A549 (cell line): ENCODE data around the gene FIZ1. TPM values are rescaled to one million over a fixed set of nuclear protein-coding genes. Genes with fewer than 3 reads are reported as not detected.
A peak's percentile ranks its signal among the peaks of the same experiment; 100 is the strongest.

ENCODE experiments used
- ATAC-seq, 2 experiments: fragments of 200-7000 bp in 1 of 2; fragments of >200 bp in 1 of 2; cut with Nextera tagmentation in 1 of 2; cut with Tn5 transposase in 1 of 2; 3 replicates each; pipeline versions ENCODE4 v1.8.0 to v1.9.1; 2018 to 2020; ENCODE audit warnings: mild to moderate bottlenecking in 1 of 2, moderate library complexity in 1 of 2
- CTCF ChIA-PET: fragments of 300-600 bp; sonication (Branson Sonifier 250); formaldehyde crosslinking; extraction: SDS; loops from one replicate; lab custom pipeline; 2021; ENCODE audit warnings: antibody characterized with exemption, inconsistent platforms; lab: Yijun Ruan, JAX
- POLR2A ChIA-PET: fragments of 350-600 bp; formaldehyde crosslinking; extraction: SDS; loops from one replicate; lab custom pipeline; 2021; ENCODE audit warnings: antibody characterized with exemption, inconsistent platforms; lab: Yijun Ruan, JAX
- DNase-seq, 2 experiments: peaks; one replicate each; pipeline versions ENCODE4 v3.0.0 to v3.0.0-alpha.2; 2011 to 2016; ENCODE audit warnings: low read depth in 1 of 2, low spot score in 1 of 2
- FAIRE-seq: peaks from 2 replicates; lab custom pipeline; 2011; peaks lifted over from hg19 to GRCh38; lab: Jason Lieb, UNC
- H3K27ac ChIP-seq, 2 experiments: fragments of >200 bp; sonication (Bioruptor Twin); formaldehyde crosslinking; 3 replicates each; pipeline ENCODE4 v1.5.1; 2016 to 2017
- H3K4me1 ChIP-seq: fragments of >200 bp; sonication (Bioruptor Twin); formaldehyde crosslinking; 3 replicates; pipeline ENCODE4 v1.6.1; 2016
- H3K4me2 ChIP-seq: fragments of >200 bp; sonication (Bioruptor Twin); formaldehyde crosslinking; 3 replicates; pipeline ENCODE4 v1.6.1; 2016
- H3K4me3 ChIP-seq: fragments of >200 bp; sonication (Bioruptor Twin); formaldehyde crosslinking; 3 replicates; pipeline ENCODE4 v1.5.1; 2016
- H3K9me3 ChIP-seq: fragments of >200 bp; sonication (Bioruptor Twin); formaldehyde crosslinking; 3 replicates; pipeline ENCODE4 v1.6.1; 2016
- BHLHE40 ChIP-seq: IDR thresholded peaks from 2 replicates; pipeline ENCODE4 v1.6.1; 2012; ENCODE audit warnings: low read depth, low read length, inconsistent platforms
- CEBPB ChIP-seq, 2 experiments: fragments of >200 bp in 1 of 2; sonication (Bioruptor Twin) in 1 of 2; formaldehyde crosslinking in 1 of 2; IDR thresholded peaks; 2 replicates each; pipeline ENCODE4 v1.6.1; 2012 to 2016
- EHF ChIP-seq: fragments of 250-450 bp; sonication (Bioruptor Pico); IDR thresholded peaks from 2 replicates; pipeline ENCODE4 v1.5.0; 2020; ENCODE audit warnings: mild to moderate bottlenecking
- ELK1 ChIP-seq: fragments of 150-350 bp; IDR thresholded peaks from 2 replicates; pipeline ENCODE4 v1.6.1; 2014; ENCODE audit warnings: low read depth, mild to moderate bottlenecking, low read length
- ESRRA ChIP-seq: fragments of 150-350 bp; IDR thresholded peaks from 2 replicates; pipeline ENCODE4 v1.6.1; 2014; ENCODE audit warnings: mild to moderate bottlenecking, low read length, borderline replicate concordance
- FOSB ChIP-seq: fragments of 250-450 bp; sonication (Bioruptor Pico); IDR thresholded peaks from 2 replicates; pipeline ENCODE4 v1.5.0; 2020; ENCODE audit warnings: mild to moderate bottlenecking, moderate library complexity
- JUN ChIP-seq, 2 experiments: fragments of >200 bp; sonication (Bioruptor Twin); formaldehyde crosslinking; IDR thresholded peaks; 2 replicates in 1 of 2; 3 replicates in 1 of 2; pipeline ENCODE4 v1.6.1; 2016 to 2017
- KDM5A ChIP-seq: fragments of 200-600 bp; sonication (generic); IDR thresholded peaks from 2 replicates; pipeline ENCODE4 v1.6.1; 2016; ENCODE audit warnings: antibody characterized with exemption, mild to moderate bottlenecking
- MAFK ChIP-seq: fragments of 450-650 bp; IDR thresholded peaks from 2 replicates; pipeline ENCODE4 v1.6.1; 2014; ENCODE audit not compliant: partially characterized antibody
- NPAS2 ChIP-seq: fragments of 250-450 bp; sonication (Bioruptor Pico); IDR thresholded peaks from 2 replicates; pipeline ENCODE4 v1.8.0; 2022; ENCODE audit warnings: mild to moderate bottlenecking, moderate library complexity, borderline replicate concordance
- RAD21 ChIP-seq, 2 experiments: fragments of >200 bp in 1 of 2; sonication (Bioruptor Twin) in 1 of 2; formaldehyde crosslinking in 1 of 2; IDR thresholded peaks in 1 of 2; conservative IDR thresholded peaks in 1 of 2; 2 replicates in 1 of 2; 3 replicates in 1 of 2; pipeline ENCODE4 v1.6.1; 2012 to 2018; ENCODE audit warnings: inconsistent platforms in 1 of 2
- RARB ChIP-seq: fragments of 250-450 bp; sonication (Bioruptor Pico); IDR thresholded peaks from 2 replicates; pipeline ENCODE4 v1.8.0; 2021; ENCODE audit warnings: mild to moderate bottlenecking, moderate library complexity
- TFCP2L1 ChIP-seq: fragments of 250-450 bp; sonication (Bioruptor Pico); IDR thresholded peaks from 2 replicates; pipeline ENCODE4 v1.5.0; 2021; ENCODE audit warnings: mild to moderate bottlenecking
- ZFP36 ChIP-seq: fragments of 450-650 bp; IDR thresholded peaks from 2 replicates; pipeline ENCODE4 v1.6.1; 2014; ENCODE audit warnings: borderline replicate concordance; ENCODE audit not compliant: partially characterized antibody
- ZSCAN20 ChIP-seq: fragments of 250-450 bp; sonication (Bioruptor Pico); IDR thresholded peaks from 2 replicates; pipeline ENCODE4 v1.8.0; 2022; ENCODE audit warnings: mild to moderate bottlenecking, moderate library complexity
- WGBS: methylation state at CpG from one replicate; pipeline ENCODE4 v1.1.6; 2017; ENCODE audit errors: missing lambda C conversion rate; 5-methylcytosine and 5-hydroxymethylcytosine counted together
- polyA plus RNA-seq, 4 experiments: library from polyadenylated mRNA; depleted of rRNA in 3 of 4; stranded (reverse); fragments of >200 nt; fragmentation: RNase III in 1 of 4; extraction: RNeasy Plus Mini Kit Qiagen cat#74134 plus additional on column Dnase treatment in 1 of 4; gene quantifications; 2 replicates in 3 of 4; 3 replicates in 1 of 4; pipeline ENCODE4 v1.2.3, GENCODE V29; 2011 to 2017
- TF ChIP-seq, protein P1 (sequence below): IDR thresholded peaks from 2 replicates; pipeline ENCODE4 v1.6.1; 2012; ENCODE audit warnings: low read depth, borderline replicate concordance
- TF ChIP-seq, protein P2 (sequence below): IDR thresholded peaks from 2 replicates; pipeline ENCODE4 v1.6.1; 2012
- TF ChIP-seq, protein P3 (sequence below): fragments of 250-450 bp; sonication (Bioruptor Pico); IDR thresholded peaks from 2 replicates; pipeline ENCODE4 v1.5.0; 2021; ENCODE audit warnings: mild to moderate bottlenecking, moderate library complexity, borderline replicate concordance
- TF ChIP-seq, protein P4 (sequence below): fragments of 450-650 bp; IDR thresholded peaks from 2 replicates; pipeline ENCODE4 v1.6.1; 2014; ENCODE audit warnings: antibody characterized with exemption
- TF ChIP-seq, protein P5 (sequence below): fragments of 200-600 bp; sonication (generic); IDR thresholded peaks from 2 replicates; pipeline ENCODE4 v1.6.1; 2016; ENCODE audit warnings: antibody characterized with exemption, mild to moderate bottlenecking, moderate library complexity

FIZ1 gene
- polyA plus RNA-seq, 2 of the 4 experiments (the other 2 are of a cell fraction), result 10.3 to 16.9 TPM

- TF ChIP-seq, protein P1, sequence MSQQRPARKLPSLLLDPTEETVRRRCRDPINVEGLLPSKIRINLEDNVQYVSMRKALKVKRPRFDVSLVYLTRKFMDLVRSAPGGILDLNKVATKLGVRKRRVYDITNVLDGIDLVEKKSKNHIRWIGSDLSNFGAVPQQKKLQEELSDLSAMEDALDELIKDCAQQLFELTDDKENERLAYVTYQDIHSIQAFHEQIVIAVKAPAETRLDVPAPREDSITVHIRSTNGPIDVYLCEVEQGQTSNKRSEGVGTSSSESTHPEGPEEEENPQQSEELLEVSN, result peak; percentile 75
- TF ChIP-seq, protein P2, sequence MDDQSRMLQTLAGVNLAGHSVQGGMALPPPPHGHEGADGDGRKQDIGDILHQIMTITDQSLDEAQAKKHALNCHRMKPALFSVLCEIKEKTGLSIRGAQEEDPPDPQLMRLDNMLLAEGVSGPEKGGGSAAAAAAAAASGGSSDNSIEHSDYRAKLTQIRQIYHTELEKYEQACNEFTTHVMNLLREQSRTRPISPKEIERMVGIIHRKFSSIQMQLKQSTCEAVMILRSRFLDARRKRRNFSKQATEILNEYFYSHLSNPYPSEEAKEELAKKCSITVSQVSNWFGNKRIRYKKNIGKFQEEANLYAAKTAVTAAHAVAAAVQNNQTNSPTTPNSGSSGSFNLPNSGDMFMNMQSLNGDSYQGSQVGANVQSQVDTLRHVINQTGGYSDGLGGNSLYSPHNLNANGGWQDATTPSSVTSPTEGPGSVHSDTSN, result peak; percentile 70; the same call in 1 of the 2 replicates
- TF ChIP-seq KDM5A, result no peak
- TF ChIP-seq RARB, result no peak
- 0 out of 5 replicates have a peak, but pooled peaks of 1 of the 2 experiments have one; percentile 17 for TF ChIP-seq JUN (IDR thresholded peaks at IDR 0.05)
- no peak for TF ChIP-seq ZSCAN20
- 0 out of 2 replicates have a peak, but pooled peaks have one; percentile 13 for TF ChIP-seq ELK1
Observed at GRCh38 chr19:55605207-55605636, 5.9 kb upstream of the FIZ1 start (continued).

DNA sequence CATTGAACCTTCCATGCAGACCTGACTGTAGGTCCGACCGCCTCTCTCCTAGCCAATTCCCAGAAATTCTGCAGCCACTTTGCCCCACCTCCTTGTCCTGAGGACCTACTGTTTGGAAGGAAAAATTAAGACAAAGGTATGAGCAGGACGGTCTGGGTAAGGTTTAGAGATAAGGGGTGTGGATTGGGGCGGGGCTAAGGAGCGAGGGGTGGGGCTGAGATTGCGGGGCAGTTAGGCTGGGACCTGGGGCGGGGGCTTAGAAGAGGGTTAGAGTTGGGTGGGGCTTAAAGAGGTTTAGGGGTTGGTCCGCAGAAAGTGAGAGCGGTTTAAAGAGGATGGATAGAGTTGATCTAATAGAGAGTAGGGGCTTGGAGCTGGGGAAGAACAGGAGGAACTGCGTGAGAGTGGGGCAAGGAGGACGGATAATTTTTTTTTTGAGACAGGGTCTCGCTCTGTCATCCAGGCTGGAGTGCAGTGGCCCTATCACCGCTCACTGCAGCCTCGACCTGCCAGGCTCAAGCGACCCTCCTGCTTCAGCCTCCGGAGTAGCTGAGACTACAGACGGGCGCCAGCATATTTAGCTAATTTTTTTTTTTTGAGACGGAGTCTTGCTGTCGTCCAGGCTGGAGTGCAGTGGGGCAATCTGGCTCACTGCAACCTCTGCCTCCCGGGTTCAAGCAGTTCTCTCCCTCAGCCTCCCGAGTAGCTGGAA is 4.4 kb upstream of the FIZ1 start:
- FAIRE-seq (no peak), ATAC-seq (no peak), DNase-seq (no peak)
- ChIA-PET POLR2A (interaction anchor here (0.6 to 3.2 kb wide), 15 partner anchors 15 to 196 kb away, joined by 3 to 33 read pairs (median 5); partner anchors contain the start of genes ISOC2, NAT14, U2AF2 and UBE2S), CTCF (interaction anchor here (0.9 to 16.7 kb wide), 9 partner anchors 13 to 443 kb away, joined by 3 to 348 read pairs (median 6); partner anchors contain the start of gene ZNF579)
- H3K4me3 ChIP-seq, result no peak overlapping the region; the same call in 2 of the 3 replicates
- no peak for TF ChIP-seq ESRRA
- no peak for TF ChIP-seq RARB
- TF ChIP-seq, protein P3, sequence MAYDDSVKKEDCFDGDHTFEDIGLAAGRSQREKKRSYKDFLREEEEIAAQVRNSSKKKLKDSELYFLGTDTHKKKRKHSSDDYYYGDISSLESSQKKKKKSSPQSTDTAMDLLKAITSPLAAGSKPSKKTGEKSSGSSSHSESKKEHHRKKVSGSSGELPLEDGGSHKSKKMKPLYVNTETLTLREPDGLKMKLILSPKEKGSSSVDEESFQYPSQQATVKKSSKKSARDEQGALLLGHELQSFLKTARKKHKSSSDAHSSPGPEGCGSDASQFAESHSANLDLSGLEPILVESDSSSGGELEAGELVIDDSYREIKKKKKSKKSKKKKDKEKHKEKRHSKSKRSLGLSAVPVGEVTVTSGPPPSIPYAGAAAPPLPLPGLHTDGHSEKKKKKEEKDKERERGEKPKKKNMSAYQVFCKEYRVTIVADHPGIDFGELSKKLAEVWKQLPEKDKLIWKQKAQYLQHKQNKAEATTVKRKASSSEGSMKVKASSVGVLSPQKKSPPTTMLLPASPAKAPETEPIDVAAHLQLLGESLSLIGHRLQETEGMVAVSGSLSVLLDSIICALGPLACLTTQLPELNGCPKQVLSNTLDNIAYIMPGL (CRISPR knock-in tag), result no peak
- TF ChIP-seq NPAS2 (CRISPR knock-in tag), result no peak
- no peak for TF ChIP-seq FOSB (CRISPR knock-in tag)
- TF ChIP-seq BHLHE40, result no peak
- TF ChIP-seq EHF (CRISPR knock-in tag), result no peak
- TF ChIP-seq MAFK, result no peak
- TF ChIP-seq, protein P4, sequence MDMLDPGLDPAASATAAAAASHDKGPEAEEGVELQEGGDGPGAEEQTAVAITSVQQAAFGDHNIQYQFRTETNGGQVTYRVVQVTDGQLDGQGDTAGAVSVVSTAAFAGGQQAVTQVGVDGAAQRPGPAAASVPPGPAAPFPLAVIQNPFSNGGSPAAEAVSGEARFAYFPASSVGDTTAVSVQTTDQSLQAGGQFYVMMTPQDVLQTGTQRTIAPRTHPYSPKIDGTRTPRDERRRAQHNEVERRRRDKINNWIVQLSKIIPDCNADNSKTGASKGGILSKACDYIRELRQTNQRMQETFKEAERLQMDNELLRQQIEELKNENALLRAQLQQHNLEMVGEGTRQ, result no peak
- TF ChIP-seq CEBPB (IDR thresholded peaks at IDR 0.05), result no peak
- no peak for TF ChIP-seq ZFP36
- TF ChIP-seq TFCP2L1 (CRISPR knock-in tag), result no peak
- TF ChIP-seq RAD21 (conservative IDR thresholded peaks at IDR 0.05 in 1 of 2, IDR thresholded peaks at IDR 0.05 in 1 of 2), result no peak
- TF ChIP-seq, protein P5, sequence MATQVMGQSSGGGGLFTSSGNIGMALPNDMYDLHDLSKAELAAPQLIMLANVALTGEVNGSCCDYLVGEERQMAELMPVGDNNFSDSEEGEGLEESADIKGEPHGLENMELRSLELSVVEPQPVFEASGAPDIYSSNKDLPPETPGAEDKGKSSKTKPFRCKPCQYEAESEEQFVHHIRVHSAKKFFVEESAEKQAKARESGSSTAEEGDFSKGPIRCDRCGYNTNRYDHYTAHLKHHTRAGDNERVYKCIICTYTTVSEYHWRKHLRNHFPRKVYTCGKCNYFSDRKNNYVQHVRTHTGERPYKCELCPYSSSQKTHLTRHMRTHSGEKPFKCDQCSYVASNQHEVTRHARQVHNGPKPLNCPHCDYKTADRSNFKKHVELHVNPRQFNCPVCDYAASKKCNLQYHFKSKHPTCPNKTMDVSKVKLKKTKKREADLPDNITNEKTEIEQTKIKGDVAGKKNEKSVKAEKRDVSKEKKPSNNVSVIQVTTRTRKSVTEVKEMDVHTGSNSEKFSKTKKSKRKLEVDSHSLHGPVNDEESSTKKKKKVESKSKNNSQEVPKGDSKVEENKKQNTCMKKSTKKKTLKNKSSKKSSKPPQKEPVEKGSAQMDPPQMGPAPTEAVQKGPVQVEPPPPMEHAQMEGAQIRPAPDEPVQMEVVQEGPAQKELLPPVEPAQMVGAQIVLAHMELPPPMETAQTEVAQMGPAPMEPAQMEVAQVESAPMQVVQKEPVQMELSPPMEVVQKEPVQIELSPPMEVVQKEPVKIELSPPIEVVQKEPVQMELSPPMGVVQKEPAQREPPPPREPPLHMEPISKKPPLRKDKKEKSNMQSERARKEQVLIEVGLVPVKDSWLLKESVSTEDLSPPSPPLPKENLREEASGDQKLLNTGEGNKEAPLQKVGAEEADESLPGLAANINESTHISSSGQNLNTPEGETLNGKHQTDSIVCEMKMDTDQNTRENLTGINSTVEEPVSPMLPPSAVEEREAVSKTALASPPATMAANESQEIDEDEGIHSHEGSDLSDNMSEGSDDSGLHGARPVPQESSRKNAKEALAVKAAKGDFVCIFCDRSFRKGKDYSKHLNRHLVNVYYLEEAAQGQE, result no peak
- H3K4me2 ChIP-seq, result peak overlapping the region; percentile 97
- WGBS, result 93% methylated on average over 22 of the region's 22 CpGs
- no peaks in the 10 kb centered on the region for H3K9me3 ChIP-seq
- H3K4me1 ChIP-seq, result peaks cover 23% of the 10 kb centered on the region
- peak overlapping the region; percentile 94 to 95 for H3K27ac ChIP-seq
